GM23338 (cell line): ENCODE results near the gene KRT7.

Experiments
- CREB1 ChIP-seq: fragments of 250-450 bp; sonication (Bioruptor Pico); IDR thresholded peaks from 2 replicates; pipeline ENCODE4 v1.5.0; 2020; ENCODE audit warnings: low read depth, mild to moderate bottlenecking, moderate library complexity
- EZH2 ChIP-seq: fragments of 200-600 bp; sonication (generic); IDR thresholded peaks from one replicate; pipeline ENCODE4 v1.8.0; 2017; ENCODE audit warnings: antibody characterized with exemption, mild to moderate bottlenecking, low read depth; ENCODE audit not compliant: unreplicated experiment
- EZH2phosphoT487 ChIP-seq: fragments of 200-600 bp; sonication (generic); IDR thresholded peaks from one replicate; pipeline ENCODE4 v1.8.1; 2018; ENCODE audit warnings: antibody characterized with exemption; ENCODE audit not compliant: unreplicated experiment
- NANOG ChIP-seq: IDR thresholded peaks from 2 replicates; pipeline ENCODE4 v1.6.1; 2016; ENCODE audit warnings: antibody characterized with exemption, borderline replicate concordance
- POLR2AphosphoS5 ChIP-seq: IDR thresholded peaks from 2 replicates; pipeline ENCODE4 v1.6.1; 2016; ENCODE audit warnings: antibody characterized with exemption, low read depth
- STAT1 ChIP-seq: IDR thresholded peaks from one replicate; pipeline ENCODE4 v1.6.1; 2016; ENCODE audit warnings: antibody characterized with exemption; ENCODE audit not compliant: unreplicated experiment
- ZNF114 ChIP-seq: fragments of 250-450 bp; sonication (Bioruptor Pico); IDR thresholded peaks from 2 replicates; pipeline ENCODE4 v1.5.0; 2020; ENCODE audit warnings: mild to moderate bottlenecking, moderate library complexity
- TF ChIP-seq, protein P1 (sequence below): IDR thresholded peaks from one replicate; pipeline ENCODE4 v1.6.1; 2018; ENCODE audit warnings: antibody characterized with exemption; ENCODE audit not compliant: unreplicated experiment
- TF ChIP-seq, protein P2 (sequence below), 2 experiments: fragments of 200-600 bp in 1 of 2; sonication (generic) in 1 of 2; conservative IDR thresholded peaks; 2 replicates each; pipeline versions ENCODE4 v1.5.1 to v1.6.1; 2016 to 2017; ENCODE audit warnings: antibody characterized with exemption in 2 of 2, low read depth in 2 of 2, mild to moderate bottlenecking in 2 of 2, moderate library complexity in 1 of 2

DNA sequence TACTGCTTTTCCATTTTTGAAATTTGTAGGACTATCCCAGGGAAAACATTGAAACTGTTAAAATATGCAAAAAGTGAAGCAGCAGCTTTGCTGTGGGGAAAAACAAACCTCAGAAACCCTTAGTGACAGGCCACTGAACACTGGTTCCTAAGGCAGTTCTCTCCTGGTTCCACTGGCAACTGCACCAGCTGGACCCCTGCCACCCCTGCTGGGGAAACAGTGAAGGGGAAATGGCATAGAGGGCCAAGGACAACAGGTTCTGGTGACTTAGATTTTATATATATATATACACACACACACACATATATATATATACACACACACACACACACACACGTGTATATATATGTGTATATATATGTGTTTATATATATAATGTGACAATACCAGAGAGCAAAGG is 16.2 kb upstream of the KRT7 start:
- TF ChIP-seq POLR2AphosphoS5 = no peak
- TF ChIP-seq, protein P1, sequence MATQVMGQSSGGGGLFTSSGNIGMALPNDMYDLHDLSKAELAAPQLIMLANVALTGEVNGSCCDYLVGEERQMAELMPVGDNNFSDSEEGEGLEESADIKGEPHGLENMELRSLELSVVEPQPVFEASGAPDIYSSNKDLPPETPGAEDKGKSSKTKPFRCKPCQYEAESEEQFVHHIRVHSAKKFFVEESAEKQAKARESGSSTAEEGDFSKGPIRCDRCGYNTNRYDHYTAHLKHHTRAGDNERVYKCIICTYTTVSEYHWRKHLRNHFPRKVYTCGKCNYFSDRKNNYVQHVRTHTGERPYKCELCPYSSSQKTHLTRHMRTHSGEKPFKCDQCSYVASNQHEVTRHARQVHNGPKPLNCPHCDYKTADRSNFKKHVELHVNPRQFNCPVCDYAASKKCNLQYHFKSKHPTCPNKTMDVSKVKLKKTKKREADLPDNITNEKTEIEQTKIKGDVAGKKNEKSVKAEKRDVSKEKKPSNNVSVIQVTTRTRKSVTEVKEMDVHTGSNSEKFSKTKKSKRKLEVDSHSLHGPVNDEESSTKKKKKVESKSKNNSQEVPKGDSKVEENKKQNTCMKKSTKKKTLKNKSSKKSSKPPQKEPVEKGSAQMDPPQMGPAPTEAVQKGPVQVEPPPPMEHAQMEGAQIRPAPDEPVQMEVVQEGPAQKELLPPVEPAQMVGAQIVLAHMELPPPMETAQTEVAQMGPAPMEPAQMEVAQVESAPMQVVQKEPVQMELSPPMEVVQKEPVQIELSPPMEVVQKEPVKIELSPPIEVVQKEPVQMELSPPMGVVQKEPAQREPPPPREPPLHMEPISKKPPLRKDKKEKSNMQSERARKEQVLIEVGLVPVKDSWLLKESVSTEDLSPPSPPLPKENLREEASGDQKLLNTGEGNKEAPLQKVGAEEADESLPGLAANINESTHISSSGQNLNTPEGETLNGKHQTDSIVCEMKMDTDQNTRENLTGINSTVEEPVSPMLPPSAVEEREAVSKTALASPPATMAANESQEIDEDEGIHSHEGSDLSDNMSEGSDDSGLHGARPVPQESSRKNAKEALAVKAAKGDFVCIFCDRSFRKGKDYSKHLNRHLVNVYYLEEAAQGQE = no peak
- TF ChIP-seq EZH2 = no peak
- TF ChIP-seq, protein P2, sequence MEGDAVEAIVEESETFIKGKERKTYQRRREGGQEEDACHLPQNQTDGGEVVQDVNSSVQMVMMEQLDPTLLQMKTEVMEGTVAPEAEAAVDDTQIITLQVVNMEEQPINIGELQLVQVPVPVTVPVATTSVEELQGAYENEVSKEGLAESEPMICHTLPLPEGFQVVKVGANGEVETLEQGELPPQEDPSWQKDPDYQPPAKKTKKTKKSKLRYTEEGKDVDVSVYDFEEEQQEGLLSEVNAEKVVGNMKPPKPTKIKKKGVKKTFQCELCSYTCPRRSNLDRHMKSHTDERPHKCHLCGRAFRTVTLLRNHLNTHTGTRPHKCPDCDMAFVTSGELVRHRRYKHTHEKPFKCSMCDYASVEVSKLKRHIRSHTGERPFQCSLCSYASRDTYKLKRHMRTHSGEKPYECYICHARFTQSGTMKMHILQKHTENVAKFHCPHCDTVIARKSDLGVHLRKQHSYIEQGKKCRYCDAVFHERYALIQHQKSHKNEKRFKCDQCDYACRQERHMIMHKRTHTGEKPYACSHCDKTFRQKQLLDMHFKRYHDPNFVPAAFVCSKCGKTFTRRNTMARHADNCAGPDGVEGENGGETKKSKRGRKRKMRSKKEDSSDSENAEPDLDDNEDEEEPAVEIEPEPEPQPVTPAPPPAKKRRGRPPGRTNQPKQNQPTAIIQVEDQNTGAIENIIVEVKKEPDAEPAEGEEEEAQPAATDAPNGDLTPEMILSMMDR (conservative IDR thresholded peaks at IDR 0.05; ENCODE audit: low read depth in 2 of 2) = no peak
- no peak for TF ChIP-seq EZH2phosphoT487
- TF ChIP-seq CREB1 (CRISPR knock-in tag) = no peak
- TF ChIP-seq STAT1 = no peak
- no peak for TF ChIP-seq ZNF114
- no peak for TF ChIP-seq NANOG
